HG03135 (cell line): ENCODE measurements around the gene ZNF621.
A peak's percentile ranks its signal among the peaks of the same experiment; 100 is the strongest.
"Not testable (repeated sequence)": the region's sequence is repeated elsewhere in the genome, so short reads cannot be mapped to it uniquely, and the experiment has no call there.

Experiments
- ATAC-seq: cut with Tn5 transposase; IDR thresholded peaks from one replicate; pipeline ENCODE4 v1.9.1; 2021; ENCODE audit warnings: mild to moderate bottlenecking, moderate library complexity; ENCODE audit not compliant: unreplicated experiment

ZNF621 gene

DNA sequence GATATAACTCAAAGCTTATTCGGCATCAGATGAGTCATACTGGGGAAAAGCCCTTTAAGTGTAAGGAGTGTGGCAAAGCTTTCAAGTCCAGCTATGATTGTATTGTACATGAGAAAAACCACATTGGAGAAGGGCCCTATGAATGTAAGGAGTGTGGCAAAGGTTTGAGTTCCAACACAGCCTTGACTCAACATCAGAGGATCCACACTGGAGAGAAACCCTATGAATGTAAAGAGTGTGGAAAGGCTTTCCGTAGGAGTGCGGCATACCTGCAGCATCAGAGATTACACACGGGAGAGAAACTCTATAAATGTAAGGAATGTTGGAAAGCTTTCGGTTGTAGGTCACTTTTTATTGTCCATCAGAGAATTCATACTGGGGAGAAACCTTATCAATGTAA, 7.5 kb downstream of the ZNF621 start:
- ATAC-seq: no peak

DNA sequence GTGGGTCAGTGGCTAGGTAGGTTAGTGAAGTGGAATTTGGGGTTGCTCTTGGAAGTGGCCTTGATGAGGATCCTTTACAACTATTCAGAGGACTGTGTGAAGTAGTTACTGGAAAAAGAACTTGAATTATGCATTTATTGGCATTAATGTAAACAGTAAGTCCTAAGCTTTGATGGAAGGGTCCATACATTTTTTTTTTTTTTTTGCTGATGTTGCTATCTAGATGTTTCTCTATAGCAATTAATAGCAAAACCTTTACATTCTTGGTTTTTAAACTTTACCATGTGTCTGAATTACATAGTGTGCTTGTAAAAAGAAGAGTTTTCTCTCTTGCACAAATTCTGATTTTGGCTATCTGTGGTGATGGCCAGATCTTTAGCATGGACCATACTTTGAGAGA, 9.5 kb downstream of the ZNF621 start:
- ATAC-seq: no peak

DNA sequence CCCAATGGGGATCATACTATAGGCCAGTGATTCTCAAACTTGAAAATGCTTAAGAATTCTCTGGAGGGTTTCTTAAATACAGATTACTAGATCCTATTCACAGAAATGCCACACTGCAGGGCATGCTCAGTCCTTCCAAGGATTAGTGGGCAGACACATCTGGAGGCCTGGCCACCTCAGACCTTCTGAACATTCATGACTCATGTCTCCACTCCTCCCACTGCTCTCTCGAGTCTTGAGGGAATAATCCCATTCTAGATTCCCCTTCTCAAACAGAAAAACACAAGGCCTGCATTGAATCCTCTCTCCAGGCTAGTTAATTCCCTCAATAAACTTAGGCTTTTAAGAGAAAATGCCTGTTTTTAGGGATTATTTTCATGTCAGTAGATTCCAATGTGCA, 22.1 kb downstream of the ZNF621 start:
- no peak for ATAC-seq

DNA sequence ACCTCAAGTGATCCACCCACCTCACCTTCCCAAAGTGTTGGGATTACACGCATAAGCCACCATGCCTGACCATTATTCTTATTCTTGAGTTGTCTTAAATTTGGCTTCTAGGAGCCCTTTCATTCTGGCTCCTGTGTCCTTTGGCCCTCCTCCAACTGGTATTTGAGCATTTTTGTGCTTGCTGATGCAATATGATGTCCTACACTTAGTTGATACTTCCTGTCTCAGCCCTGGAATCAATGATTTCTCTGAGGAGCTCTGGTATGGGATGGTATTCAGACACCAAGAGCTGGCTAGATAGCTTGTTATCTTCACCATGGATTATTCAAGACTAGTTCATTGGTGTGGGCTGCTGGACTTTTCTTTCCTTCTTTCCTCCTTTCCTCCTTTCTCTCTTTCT, 25.4 kb downstream of the ZNF621 start:
- no peak for ATAC-seq

DNA sequence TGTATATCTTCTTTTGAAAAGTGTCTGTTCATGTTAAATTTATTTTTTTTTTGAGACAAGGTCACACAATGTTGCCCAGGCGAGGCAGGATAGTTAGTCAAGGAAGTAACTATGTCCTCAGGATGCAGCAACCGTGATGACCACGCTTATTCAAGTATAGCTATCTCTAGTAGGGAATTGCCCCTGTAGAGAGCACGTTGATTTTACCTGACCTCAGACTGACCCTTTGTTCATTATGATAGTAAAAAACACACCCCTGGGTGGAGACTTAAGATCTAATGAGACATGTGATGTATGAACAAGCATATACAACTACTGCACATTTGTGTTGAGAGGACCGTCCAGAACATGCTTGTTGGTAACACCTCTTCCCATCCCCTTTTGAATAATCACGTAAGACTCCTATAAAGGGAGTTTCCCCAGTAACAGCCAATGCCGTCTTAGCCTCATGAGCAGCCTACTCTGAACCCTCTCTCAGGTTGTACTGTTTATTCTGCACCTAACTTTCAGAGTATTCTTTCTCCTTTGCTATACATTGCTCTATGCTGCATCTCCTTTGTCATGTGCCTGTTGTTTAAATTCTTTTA, 32.9 kb downstream of the ZNF621 start:
- no peak for ATAC-seq

DNA sequence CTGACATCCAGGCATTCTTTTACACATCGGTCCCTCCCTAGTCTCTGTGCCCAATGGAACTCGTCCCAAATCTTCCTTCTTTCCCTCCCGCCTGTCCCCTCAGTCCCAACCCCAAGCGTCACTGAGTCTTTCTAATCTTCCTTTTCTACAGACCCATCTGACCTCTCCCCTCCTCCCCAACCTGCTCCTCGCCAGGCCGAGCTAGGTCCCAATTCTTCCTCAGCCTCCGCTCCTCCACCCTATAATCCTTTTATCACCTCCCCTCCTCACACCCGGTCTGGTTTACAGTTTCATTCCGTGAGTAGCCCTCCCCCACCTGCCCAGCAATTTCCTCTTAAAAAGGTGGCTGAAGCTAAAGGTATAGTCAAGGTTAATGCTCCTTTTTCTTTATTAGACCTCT, 37.7 kb downstream of the ZNF621 start:
- not testable (repeated sequence) for ATAC-seq

DNA sequence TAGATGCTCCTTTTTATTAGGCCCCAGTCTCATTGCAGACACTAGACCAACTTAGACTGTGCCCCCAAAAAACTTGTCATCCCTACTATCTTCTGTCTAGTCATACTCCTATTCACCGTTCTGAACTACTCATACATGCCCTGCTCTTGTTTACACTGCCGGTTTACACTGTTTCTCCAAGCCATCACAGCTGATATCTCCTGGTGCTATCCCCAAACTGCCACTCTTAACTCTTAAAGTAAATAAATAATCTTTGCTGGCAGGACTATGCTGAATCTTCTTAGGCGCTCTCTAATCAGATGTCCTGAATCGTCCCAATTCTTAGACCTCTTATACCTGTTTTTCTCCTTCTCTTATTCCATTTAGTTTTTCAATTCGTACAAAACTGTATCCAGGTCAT, 40.9 kb downstream of the ZNF621 start:
- not testable (repeated sequence) for ATAC-seq

DNA sequence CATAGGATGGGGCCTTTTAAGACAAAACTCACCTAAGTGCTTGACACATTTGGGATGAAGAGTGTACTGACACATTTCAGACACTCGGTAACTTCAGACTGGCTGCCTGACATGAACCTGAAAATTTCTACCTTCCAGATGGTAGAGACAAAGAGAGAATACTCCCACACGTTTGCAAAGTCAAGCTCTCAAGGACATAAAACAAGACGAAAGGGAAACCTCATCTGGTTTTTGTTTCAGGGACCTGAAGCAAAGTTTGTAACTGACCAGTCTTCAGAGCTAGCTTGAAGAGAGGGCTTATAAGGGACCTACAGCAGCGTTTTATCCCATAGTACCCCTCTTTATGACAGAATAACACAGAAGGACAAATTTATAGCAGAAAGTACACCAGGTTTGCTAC, 41.9 kb downstream of the ZNF621 start:
- ATAC-seq: no peak

DNA sequence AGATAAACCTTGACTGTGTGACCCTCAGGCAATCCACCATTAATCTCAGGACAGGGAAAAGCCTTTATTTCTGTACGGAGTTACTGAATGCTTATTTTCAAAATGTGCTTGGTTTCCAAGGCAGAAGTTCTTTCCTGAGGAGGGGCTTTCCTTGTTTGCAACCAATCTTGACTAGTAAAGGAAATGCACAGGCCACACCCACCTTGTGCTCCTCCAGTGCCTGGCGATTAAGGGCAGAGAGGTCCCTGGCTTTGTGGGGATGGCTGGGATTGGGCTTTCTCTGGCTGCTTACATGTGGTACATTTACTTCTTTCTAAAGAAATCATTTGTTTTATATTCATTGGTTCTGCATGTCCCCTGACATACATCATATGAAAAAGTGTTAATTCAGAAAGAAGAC, 47.8 kb downstream of the ZNF621 start:
- no peak for ATAC-seq

DNA sequence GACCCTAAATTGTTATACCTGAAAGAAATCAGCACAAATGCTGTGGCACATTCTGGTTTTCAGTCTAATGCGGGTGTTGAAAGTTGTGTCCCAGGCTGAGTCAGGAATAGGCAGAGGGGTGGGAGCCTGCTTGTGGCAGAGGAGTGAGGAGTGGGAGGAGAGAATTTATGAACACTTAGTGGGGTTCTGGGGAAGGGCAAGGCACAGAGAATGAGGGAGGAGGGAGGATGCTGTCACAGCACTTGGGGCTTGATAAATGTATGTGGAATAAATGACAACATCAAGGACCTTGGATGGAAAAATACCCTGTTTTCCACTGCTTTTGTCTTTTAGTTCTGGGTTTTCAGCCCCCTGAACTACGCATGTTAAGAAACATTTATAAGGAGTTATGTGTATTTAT, 49.3 kb downstream of the ZNF621 start:
- no peak for ATAC-seq

DNA sequence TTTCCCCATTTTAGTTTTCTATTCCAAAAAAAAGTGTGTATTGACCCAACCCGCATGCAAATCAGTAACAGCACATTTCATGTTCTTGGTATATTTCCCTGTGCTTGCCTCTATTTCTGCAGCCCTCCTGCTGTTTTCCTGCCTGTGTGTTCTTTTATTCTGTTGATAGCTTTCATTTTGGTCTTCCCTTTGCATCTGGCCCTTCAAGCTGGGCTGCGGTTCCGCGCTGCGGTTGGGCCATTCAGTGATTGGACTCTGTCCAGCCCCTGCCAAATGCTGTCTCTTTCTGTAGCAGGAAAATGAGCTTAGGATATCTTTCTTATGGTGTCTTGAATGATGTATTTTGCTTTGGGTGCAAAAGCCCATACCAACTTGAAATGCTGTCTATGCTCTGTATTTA, 49.9 kb downstream of the ZNF621 start:
- no peak for ATAC-seq

DNA sequence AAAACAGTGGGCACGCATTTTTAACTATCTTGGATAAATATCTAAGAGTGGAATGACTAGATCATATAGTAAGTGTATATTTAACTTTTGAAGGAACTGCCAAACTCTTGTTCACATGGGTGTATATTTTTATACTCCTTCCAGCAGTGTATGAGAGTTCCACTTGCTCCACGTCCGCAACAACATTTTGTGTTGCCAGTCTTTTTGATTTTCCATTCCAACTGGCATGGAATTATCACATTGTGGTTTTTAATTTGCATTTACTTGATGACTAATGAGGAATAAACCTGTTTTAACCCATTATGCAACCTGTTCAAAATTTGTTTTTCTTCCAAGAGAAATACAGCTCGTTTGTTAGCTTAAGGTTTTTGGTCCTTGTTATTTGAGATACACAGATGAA, 51.6 kb downstream of the ZNF621 start:
- no peak for ATAC-seq

DNA sequence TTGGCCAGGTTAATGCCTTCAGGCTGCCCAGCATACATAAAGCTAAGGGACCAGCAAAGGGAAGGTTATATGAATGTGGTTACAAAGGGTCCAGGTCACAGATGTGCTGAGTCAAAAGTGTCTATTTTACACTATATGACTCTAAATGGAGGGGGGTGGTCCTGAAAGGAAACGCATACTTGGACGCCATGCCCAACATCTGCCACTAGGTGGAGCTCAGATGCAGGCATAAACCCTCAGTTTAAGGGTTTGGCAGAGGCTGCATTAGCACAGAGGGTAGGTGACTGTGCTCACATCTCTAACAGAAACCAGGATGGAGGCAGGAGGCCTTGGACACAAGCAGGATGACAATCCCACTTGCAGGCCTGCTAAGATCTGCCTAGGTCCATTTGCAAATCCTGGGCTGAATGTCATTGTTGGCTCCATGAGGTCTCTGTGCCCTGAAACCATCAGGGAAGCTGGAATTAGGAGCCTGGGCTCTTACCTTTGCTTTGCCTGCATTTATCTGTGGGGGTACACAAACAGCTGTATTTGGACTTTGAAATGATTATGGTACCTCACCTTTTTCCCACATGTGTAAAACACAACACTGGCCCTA, 55.8 kb downstream of the ZNF621 start:
- ATAC-seq: no peak

DNA sequence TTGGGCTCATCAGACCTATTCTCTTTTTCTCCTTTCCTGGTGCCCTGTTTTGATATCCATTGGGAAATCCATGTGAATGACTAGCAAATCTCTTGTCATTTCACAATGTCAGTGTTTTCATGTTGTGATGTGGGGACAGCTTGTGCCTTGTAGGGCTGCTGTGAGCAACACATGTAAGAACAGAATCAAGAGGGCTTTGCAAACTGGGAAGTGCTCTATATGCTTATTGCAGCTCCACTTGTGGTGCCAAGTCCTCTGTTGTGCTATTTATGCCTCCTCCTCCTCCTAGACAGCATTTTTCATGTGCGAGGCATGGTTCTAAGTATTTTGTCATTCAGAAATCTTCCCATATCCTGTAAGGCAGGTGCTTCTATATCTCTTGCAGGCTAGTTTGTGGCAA, 56.4 kb downstream of the ZNF621 start:
- ATAC-seq: no peak

DNA sequence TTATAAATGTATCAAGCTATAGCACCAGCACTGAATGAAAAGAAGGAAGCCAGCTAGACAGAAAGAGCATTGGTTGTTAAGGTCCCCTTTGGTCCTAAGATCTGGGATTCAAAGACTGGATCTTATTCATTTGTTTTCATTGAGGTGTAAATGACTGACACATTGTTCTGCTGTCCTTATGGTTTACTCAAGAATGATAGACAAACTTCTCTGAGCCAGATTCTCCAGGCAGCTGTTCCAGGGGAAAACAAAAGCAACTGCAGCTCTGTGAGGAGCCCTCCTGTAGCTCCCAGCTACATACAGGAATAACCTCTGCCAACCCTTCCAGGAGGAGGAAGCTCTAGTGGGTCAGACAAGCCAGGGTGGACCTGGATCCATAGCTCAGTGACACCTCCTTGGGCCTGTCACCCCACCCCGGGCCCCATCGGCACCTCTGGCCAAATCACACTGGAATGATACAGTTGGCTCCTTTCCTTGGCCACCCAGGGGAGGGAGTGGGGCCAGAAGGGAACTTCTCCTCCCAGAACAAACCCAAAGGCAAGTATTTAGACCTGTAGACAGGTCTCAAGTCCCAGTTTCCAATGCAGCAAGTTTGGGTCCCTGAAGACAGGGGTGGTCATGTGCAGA, 57.8 kb downstream of the ZNF621 start:
- ATAC-seq: no peak

DNA sequence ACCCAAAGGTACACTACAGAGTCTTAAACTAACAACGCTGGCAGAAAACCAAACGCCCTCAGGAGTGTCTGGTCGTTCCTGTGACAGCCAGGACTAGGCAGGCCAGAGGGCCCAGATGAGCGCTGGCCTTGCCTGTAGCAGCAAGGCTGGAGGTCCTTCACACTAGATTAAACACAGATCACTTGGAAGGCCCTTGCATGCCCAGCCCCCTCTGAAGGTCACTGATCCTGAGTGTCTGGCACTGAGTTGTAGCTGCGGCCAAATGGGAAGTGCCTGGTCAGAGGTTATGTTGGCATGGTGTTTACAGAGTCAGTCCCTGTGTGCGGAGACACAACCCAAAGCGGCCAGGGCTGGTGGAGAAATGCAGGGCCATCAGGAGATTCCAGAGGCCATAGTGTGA, 58.9 kb downstream of the ZNF621 start:
- ATAC-seq: no peak

DNA sequence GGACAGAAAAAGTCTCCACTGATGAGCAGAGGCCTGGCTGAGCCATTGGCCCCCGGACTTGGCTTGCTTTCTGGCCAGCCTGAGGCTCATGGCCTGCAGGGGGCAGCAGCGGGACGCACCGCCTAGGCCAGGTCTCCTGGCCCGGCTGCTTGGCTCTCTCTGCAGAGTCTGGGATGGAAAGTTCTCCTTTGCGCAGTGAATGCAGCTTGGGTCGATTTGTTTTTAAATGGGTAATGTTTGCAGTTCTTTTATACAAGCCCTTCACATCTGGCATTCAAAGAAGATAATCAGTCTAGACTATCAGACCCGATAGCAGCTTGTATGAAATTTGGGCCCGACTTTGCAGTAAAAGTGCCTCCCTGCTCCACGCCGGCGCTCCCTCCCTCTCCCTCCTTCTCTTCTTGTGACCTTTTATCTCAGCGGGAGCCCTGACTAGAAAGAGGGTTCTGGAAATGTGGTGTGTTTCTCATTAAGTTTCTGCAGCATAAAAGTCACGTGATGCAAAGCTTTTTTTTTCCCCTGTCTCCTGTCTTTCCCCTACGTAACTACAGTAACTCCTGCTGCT, 59.9 kb downstream of the ZNF621 start:
- peak; percentile 65 for ATAC-seq

DNA sequence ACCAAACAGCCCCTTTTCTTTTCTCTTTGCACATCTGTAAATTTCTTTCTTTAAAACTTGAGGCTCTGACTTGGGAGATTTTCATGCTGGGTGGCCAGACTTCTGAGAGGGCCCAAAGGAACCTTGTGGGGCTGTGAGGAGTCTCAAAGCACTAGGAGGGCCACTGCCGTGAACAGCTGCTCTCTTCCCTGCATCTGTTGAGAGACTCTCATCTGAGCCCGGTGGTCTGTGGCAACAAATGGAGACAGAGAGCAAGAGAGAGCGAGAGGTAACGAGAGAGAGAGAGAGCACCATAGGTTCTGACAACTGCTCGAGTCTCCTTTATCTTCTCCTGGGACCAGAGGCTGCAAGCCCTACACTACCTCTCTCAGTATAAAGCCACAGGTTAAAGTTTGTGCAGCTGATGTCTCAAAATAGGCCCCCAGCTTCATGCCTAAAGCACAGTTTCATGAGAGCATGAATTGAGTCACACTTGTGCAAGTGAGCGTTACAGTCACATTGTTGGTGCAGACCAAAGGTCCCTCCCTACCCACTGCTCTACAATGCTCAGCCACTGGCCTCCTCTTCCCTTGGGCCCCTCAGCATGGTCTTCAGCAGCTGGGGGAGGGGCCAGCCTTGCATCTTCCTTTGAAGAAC, 60.7 kb downstream of the ZNF621 start:
- ATAC-seq: no peak

DNA sequence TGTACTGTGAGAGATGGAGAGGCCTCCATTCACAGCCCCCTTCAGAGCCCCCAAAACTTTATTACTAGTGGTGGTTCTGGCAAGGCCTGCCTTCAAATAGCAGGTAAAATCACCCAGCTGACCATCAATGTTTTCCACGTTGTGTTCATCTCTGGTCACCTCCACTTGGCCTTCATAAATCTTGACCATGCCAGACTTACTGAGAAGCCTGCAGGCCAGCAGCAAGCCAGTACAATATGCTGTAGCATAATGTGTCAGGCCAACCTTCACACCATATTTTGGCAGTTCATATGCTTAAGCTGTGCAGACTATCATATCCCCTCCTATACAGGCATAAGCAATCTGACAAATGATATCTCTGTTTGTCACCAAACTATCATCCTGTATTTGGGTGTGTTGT, 62.1 kb downstream of the ZNF621 start:
- no peak for ATAC-seq

DNA sequence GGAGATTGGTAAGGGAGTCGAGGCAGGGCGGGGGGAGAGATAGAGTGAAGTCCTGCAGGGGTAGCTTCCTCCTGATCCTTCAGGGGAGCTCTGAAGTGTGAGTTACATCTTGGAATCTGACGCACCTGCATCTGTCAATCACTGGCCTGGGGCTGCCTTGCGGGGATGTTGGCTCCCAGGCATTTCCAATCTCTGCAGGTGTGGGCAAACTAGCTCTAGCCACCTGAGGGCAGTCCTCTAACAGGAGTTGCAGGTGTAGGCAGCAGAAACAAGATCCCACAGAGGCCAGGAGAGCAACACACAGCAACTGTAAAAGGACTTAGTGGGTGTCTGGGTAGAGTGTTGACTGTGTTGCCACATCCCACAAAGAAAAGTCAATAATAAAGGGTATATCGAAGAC, 63.6 kb downstream of the ZNF621 start:
- no peak for ATAC-seq
